Measurements from ENCODE around the gene RFX4. TPM values are rescaled to one million over a fixed set of nuclear protein-coding genes. Genes with fewer than 3 reads are reported as not detected.

Gene RFX4
- total and polyA plus RNA-seq, 9 of the 15 experiments (the other 6 are each of a cell fraction or from before 2014, with no cell fraction given), result not detected

DNA sequence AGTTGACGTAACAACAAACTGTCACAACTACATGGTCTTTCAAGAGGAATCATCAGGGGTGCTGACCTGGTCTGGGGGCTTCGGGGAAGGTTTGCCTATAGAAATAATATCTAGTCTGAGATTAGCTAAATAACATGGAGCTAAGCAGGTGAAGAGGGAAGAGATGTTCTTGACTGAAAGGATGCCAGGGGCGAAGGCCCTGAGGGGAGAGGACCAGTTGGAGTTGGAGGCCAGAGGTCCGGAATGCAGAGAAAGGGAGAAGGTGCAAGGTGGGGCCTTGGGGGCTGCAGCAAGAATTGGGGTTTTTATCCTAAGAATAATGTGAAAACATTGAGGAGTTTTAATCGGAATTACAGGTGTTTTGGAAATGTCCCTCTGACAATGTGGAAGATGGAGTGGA lies 123.2 kb downstream of the RFX4 start:
- FAIRE-seq (no peak), ATAC-seq (no peak), DNase-seq (ENCODE audit: extremely low read depth in 1 of 4, low spot score in 3 of 4) (no peak)
- no peaks in the 10 kb centered on the region for H3K36me3 ChIP-seq (ENCODE audit: control insufficient read depth, insufficient read depth, low read length)
- H2AFZ ChIP-seq (ENCODE audit: low read depth, low read length), result no peak overlapping the region
- no peaks in the 10 kb centered on the region for H3K9me3 ChIP-seq (replicated peaks; ENCODE audit: control insufficient read depth, insufficient read depth, low read depth, low read length)
- no peak overlapping the region for H3K27ac ChIP-seq (ENCODE audit: extremely low read depth, low read depth, low read length)
- POLR2A ChIA-PET, result interaction anchor here (0.9 to 1.3 kb wide), 2 partner anchors 16 to 132 kb away, joined by 3 to 4 read pairs; no protein-coding TSS in a partner anchor
- H3K4me2 ChIP-seq (ENCODE audit: insufficient read depth, low read length), result no peak overlapping the region
- WGBS (ENCODE audit: insufficient coverage, low coverage, missing lambda C conversion rate), result 0% methylated on average over 5 of the region's 5 CpGs
- H3K4me3 ChIP-seq, result no peak overlapping the region
- BruUV-seq (replicated peaks), result no TSS peak
- H3K79me2 ChIP-seq (ENCODE audit: control insufficient read depth, insufficient read depth, low read length), result no peaks in the 10 kb centered on the region
- H3K9me1 ChIP-seq (ENCODE audit: control insufficient read depth, insufficient read depth, low read length), result no peaks in the 10 kb centered on the region
- in situ Hi-C loops (cut with MboI), result no loop called here
- H3K27me3 ChIP-seq (ENCODE audit: control insufficient read depth in 2 of 2, insufficient read depth in 2 of 2, low read length in 2 of 2), result peaks cover 28 to 51% of the 10 kb centered on the region in 2 experiments
- CTCF ChIA-PET (ENCODE audit: low intra/inter-chr PET ratio), result no interaction called here
- intact Hi-C loops (cut with micrococcal nuclease), result no loop called here
- H3K9ac ChIP-seq (ENCODE audit: insufficient read depth in 1 of 2, low read depth in 2 of 2, low read length in 2 of 2), result no peak overlapping the region
- H4K20me1 ChIP-seq (replicated peaks; ENCODE audit: control insufficient read depth, insufficient read depth, low read length), result no peaks in the 10 kb centered on the region
- TF ChIP-seq THRAP3 (IDR thresholded peaks at IDR 0.05; ENCODE audit: borderline replicate concordance), result no peak
- no peak for TF ChIP-seq SMAD1 (IDR thresholded peaks at IDR 0.05; ENCODE audit: low read depth, low read length, partially characterized antibody)
- TF ChIP-seq NR3C1 (CRISPR knock-in tag; IDR thresholded peaks at IDR 0.05), result no peak
- no peak for TF ChIP-seq IFI16 (CRISPR knock-in tag; IDR thresholded peaks at IDR 0.05)
- no peak for TF ChIP-seq ZNF12 (CRISPR knock-in tag; IDR thresholded peaks at IDR 0.05)
- no peak for TF ChIP-seq KAT2B (IDR thresholded peaks at IDR 0.05; ENCODE audit: low read depth, low read length)
- TF ChIP-seq, protein P1, sequence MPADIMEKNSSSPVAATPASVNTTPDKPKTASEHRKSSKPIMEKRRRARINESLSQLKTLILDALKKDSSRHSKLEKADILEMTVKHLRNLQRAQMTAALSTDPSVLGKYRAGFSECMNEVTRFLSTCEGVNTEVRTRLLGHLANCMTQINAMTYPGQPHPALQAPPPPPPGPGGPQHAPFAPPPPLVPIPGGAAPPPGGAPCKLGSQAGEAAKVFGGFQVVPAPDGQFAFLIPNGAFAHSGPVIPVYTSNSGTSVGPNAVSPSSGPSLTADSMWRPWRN (IDR thresholded peaks at IDR 0.05; ENCODE audit: low read depth), result no peak
- no peak for TF ChIP-seq CHD4 (IDR thresholded peaks at IDR 0.05; ENCODE audit: insufficient read depth, insufficient replicate concordance, low read depth, low read length, poor library complexity, severe bottlenecking)
- TF ChIP-seq U2AF1 (optimal IDR thresholded peaks at IDR 0.05; ENCODE audit: low read depth, low read length), result no peak
- no peak for TF ChIP-seq RHOXF2B (CRISPR knock-in tag; conservative IDR thresholded peaks at IDR 0.05)
- no peak for TF ChIP-seq NCOA2 (IDR thresholded peaks at IDR 0.05; ENCODE audit: partially characterized antibody in 2 of 2)
- TF ChIP-seq, protein P2, sequence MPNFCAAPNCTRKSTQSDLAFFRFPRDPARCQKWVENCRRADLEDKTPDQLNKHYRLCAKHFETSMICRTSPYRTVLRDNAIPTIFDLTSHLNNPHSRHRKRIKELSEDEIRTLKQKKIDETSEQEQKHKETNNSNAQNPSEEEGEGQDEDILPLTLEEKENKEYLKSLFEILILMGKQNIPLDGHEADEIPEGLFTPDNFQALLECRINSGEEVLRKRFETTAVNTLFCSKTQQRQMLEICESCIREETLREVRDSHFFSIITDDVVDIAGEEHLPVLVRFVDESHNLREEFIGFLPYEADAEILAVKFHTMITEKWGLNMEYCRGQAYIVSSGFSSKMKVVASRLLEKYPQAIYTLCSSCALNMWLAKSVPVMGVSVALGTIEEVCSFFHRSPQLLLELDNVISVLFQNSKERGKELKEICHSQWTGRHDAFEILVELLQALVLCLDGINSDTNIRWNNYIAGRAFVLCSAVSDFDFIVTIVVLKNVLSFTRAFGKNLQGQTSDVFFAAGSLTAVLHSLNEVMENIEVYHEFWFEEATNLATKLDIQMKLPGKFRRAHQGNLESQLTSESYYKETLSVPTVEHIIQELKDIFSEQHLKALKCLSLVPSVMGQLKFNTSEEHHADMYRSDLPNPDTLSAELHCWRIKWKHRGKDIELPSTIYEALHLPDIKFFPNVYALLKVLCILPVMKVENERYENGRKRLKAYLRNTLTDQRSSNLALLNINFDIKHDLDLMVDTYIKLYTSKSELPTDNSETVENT (CRISPR knock-in tag; IDR thresholded peaks at IDR 0.05), result no peak
- TF ChIP-seq EP400 (IDR thresholded peaks at IDR 0.05), result no peak
- no peak for TF ChIP-seq POLR2G (IDR thresholded peaks at IDR 0.05; ENCODE audit: low read depth, low read length)
- TF ChIP-seq SETDB1 (IDR thresholded peaks at IDR 0.05; ENCODE audit: low read length), result no peak
- no peak for TF ChIP-seq ZNF263 (CRISPR knock-in tag; IDR thresholded peaks at IDR 0.05; ENCODE audit: borderline replicate concordance)
- TF ChIP-seq PML (IDR thresholded peaks at IDR 0.05; ENCODE audit: low read length), result no peak
- 0 out of 5 replicates have a peak, but pooled peaks cover 0 to 4% of the 10 kb centered on the region in 2 experiments for H3K4me1 ChIP-seq (replicated peaks in 1 of 2; ENCODE audit: control insufficient read depth in 2 of 2, insufficient read depth in 2 of 2, low read length in 2 of 2)
